ENCODE data around the gene CRTC1.

DNA sequence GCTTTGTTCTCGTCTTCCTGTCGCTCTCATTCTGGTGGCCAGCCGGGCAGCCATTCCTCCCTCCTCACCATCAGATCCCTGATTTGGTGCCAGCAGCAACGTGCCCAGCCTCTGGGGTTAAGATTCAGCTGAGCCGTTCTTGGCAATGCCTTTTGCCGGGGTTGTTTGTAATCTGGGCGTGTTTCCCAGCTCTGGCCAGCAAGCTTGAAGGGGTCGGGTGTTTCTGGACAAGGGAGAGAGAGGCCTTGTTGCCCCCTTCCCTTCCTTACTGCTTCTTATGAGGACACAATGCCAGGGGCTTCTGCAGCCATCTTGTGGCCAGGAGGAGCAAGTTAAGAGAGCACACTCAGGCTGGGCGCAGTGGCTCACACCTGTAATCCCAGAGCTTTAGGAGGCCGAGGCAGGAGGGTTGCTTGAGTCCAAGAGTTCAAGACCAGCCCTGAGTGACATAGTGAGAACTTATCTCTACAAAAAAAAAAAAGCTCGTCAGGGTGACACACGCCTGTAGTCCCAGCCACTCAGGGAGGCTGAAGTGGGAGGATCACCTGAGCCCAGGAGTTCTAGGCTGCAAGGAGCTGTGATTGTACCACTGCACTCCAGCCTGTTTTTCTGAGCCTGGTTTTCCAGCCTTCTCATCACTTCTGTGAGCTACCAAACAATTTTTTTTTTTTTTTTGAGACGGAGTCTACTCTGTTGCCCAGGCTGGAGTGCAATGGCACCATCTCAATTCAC lies 10.7 kb upstream of the CRTC1 start:
- TF ChIP-seq EZH2phosphoT487 (conservative IDR thresholded peaks at IDR 0.05; ENCODE audit: low read length): no peak
- TF ChIP-seq, protein P1, sequence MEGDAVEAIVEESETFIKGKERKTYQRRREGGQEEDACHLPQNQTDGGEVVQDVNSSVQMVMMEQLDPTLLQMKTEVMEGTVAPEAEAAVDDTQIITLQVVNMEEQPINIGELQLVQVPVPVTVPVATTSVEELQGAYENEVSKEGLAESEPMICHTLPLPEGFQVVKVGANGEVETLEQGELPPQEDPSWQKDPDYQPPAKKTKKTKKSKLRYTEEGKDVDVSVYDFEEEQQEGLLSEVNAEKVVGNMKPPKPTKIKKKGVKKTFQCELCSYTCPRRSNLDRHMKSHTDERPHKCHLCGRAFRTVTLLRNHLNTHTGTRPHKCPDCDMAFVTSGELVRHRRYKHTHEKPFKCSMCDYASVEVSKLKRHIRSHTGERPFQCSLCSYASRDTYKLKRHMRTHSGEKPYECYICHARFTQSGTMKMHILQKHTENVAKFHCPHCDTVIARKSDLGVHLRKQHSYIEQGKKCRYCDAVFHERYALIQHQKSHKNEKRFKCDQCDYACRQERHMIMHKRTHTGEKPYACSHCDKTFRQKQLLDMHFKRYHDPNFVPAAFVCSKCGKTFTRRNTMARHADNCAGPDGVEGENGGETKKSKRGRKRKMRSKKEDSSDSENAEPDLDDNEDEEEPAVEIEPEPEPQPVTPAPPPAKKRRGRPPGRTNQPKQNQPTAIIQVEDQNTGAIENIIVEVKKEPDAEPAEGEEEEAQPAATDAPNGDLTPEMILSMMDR (IDR thresholded peaks at IDR 0.05; ENCODE audit: insufficient read depth, low read length, poor library complexity, severe bottlenecking): peak; percentile 11

Data from SU-DHL-6 (cell line).